GM21619 (cell line): Measurements from ENCODE around the gene OR2T27.
"Not testable (repeated sequence)": the region's sequence is repeated elsewhere in the genome, so short reads cannot be mapped to it uniquely, and the experiment has no call there.

Source experiments
- ATAC-seq: cut with Tn5 transposase; IDR thresholded peaks from one replicate; pipeline ENCODE4 v1.9.1; 2021; ENCODE audit not compliant: unreplicated experiment

OR2T27 gene

DNA sequence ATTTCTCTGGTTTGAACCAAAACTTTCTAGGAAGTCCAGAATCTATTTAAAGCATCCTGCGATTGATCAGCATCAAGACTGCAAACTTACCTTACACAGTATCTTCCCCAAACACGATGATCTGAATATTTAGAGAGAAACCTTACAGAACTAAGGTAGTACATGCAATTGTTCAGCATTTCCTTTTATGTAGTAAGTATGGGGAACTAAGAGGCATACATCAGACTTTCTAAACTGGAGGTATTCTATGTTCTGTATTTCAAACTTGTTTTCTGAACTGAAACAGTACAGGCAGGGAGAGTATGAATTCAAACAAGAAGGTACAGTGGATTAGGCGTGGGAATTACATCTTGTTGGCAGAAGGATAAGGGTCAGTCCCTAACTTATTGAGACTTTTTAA is at the start of gene OR2T27:
Gene OR2T27, minus strand, starts transcription at position 175 of the 400 bp plus-strand sequence. CDS start 4,644 bp downstream, outside the sequence.
- ATAC-seq = peak; percentile 50

DNA sequence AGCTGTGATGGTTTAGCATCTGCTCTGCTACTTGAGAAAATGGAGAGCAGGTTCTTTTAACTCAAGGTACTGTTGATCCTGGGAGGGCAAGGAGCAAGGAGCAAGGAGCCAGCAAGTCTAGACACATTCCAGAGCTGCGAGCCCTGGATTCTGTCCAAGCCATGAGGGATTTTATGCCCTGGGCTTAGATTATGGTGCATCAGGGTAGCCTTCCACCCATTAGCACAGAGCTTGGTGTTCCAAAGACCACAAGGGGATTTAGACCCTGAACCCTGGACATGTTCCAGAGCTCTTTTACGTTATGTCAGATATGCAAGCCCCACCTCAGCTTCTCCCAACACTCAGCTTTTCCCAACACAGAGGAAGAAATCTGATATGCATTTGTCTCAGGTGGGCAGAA is 49.3 kb upstream of the OR2T27 start:
- no peak for ATAC-seq

- no peak for ATAC-seq
Observed at GRCh38 chr1:248703674-248704073, 48.3 kb upstream of the OR2T27 start.

DNA sequence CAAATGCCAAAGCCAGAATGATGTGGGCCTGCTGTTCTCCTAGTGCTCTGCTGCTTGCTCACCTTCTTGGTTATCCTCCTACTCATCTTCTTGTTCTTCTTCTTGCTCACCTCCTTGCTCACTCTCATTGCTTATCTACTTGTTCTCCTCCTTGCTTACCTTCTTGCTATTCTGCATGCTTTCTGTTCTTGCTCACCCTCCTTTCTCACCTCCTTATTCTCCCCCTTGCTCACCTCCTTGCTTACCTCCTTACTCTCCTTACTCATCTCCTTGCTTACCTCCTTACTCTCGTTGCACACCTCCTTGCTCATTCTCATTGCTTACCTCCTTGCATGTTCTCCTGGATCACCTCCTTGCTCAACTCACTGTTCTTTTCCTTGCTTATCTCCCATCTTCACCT is 47.4 kb upstream of the OR2T27 start, which contains the start of gene OR14I1:
Gene OR14I1, minus strand, starts transcription at position 53 of the 400 bp plus-strand sequence.
- ATAC-seq = no peak

GRCh38 chr1:248699099-248699498 is 43.8 kb upstream of the OR2T27 start:
- ATAC-seq = no peak

GRCh38 chr1:248697907-248698306 is 42.6 kb upstream of the OR2T27 start:
- no peak for ATAC-seq

- ATAC-seq = no peak
Observed at GRCh38 chr1:248696774-248697173, 41.4 kb upstream of the OR2T27 start.

GRCh38 chr1:248696261-248696660 is 40.9 kb upstream of the OR2T27 start:
- ATAC-seq = peak; percentile 61

- ATAC-seq = no peak
Observed at GRCh38 chr1:248695451-248696132, 40.3 kb upstream of the OR2T27 start.

- no peak for ATAC-seq
Observed at GRCh38 chr1:248691567-248692155, 36.3 kb upstream of the OR2T27 start.

GRCh38 chr1:248688527-248689298 is 33.4 kb upstream of the OR2T27 start:
- ATAC-seq = peak; percentile 83

DNA sequence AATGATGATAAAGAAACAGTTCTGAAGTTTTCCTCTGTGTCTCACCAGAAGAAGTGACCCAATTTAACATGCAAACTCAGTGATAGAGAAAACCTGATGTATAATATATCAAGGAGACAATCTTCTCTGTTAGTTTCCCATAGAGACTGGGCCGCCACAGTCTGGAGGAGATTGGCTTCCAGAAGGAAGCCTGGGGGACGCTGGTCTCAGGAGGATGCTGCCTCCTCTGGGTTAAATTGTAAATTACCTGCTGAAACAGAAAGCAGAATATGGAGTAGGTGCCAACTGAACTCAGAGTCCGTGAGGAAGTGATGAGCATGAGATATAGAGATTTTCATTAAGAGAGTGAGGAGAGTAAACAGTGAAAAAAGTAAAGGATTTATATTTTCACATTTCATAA is 31.5 kb upstream of the OR2T27 start:
- peak; percentile 67 for ATAC-seq

- ATAC-seq = no peak
Observed at GRCh38 chr1:248681651-248682050, 26.3 kb upstream of the OR2T27 start.

- no peak for ATAC-seq
Observed at GRCh38 chr1:248670003-248670402, 14.7 kb upstream of the OR2T27 start.

DNA sequence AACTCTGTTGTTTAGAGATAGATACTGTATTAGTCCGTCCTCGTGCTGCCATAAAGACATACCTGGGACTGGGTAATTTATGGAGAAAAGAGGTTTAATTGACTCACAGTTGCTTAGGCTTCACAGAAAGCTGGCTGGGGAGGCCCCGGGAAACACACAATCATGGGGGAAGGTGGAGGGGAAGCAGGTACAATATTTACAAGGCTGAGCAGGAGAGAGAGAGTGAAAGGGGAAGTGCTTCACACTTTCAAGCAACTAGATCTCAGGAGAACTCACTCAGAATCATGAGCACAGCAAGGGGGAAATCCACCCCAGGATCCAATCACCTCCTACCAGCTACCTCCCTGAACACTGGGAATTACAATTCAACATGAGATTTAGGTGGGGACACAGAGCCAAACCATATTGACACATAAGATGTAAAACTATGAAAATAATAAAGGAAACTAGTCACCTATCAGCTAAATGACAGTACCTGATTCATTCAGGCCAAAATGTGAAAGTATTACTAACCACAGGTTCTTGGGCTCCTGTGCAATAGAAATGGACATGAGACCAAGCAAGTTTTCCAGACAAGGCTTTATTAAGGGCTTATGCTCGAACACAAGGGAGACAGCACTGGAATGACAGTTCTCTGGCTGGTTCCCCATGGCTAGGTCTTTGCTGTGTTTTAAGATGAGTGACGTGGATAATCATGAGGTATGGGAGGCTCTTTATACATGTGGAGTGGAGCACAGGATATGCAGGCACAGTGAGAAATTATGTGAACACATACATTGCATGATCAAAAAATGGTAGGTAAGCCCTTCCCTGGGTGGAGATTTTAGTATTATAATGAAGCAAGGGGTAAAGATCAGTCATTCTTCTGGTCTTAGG is 8.4 kb upstream of the OR2T27 start:
- peak; percentile 98 for ATAC-seq

DNA sequence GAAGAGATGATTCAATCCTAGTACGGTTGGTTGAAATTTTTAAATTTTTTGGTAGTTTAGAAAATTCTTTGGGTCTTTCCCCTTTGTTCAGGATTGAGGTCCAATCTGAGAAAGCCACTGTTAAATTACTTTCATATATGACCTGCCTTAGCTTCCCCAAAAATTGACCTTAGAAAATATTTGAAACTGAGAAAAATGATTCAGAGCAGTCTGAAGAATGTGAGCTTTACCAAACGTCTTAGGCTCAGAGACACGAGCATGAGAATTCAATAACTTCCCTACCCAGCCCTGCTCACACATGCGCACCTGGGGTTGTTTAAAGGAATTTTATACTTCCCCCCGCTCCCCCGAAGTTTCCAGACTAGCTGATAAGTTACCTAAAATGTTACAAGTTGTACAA is 1.5 kb upstream of the OR2T27 start:
- peak; percentile 52 for ATAC-seq

DNA sequence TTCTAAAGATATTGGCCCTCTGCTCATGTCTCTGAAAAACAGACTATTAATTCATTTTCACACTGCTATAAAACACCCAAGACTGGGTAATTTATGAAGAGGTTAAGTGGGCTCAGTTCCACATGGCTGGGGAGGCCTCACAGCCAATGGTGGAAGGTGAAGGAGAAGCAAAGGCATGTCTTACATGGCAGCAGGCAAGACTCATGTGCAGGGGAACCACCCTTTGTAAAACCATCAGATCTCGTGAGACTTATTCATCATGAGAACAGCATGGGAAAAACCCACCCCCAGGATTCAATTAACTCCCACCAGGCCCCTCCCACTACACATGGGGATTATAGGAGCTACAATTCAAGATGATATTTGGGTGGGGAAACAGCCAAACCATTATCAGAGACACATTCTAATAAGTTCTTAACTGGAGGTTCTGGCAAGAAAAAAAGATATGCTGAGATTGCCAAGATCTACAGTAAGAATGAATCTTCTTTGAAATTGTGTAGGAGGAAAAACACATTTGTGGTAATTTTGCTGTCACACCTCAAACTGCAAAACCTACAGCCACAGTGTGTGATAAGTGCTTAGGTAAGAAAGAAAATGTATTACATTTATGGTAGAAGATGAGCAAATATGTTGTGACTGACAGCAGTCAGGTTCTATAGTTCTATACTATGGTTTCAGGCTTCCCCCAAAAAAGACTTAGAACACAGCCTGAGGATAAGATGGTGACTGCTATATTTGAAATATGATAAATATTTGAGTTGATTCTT is 6.4 kb downstream of the OR2T27 start:
- ATAC-seq = not testable (repeated sequence)

DNA sequence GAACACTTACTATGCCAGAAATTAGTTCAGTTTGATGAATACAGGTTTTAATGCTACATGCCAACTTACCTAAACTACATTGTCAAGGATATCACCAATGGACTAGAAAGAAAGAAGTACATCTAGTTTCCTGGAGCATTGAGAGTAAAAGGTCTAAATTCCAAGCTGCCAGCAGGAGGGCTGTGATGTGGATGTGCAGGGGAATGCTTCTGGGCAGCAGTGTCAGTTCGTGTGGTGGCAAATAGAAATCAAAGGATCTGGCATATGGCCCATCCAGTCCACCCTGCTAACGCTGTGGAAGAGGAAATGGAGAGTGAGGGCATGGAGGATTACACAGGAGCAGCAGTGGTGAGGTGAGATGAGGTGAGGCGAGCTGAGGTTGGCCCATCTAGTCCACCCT is 10.2 kb downstream of the OR2T27 start, which contains the start of gene OR2T35:
Gene OR2T35, minus strand, starts transcription at position 101 of the 400 bp plus-strand sequence. CDS start 6,020 bp downstream, outside the sequence.
- not testable (repeated sequence) for ATAC-seq

GRCh38 chr1:248642971-248643651 is 12.2 kb downstream of the OR2T27 start:
- ATAC-seq = peak; percentile 52
